WI38 (cell line): ENCODE results near the gene HHAT.

Experiments used
- H3K4me3 ChIP-seq: 2 replicates; pipeline ENCODE4 v1.5.1; 2011; ENCODE audit warnings: low read depth, mild to moderate bottlenecking, control low read depth, low read length
- TF ChIP-seq, protein P1 (sequence below): IDR thresholded peaks from 2 replicates; pipeline ENCODE4 v1.5.1; 2012; ENCODE audit warnings: low read depth, mild to moderate bottlenecking, control low read depth, low read length

HHAT gene

DNA sequence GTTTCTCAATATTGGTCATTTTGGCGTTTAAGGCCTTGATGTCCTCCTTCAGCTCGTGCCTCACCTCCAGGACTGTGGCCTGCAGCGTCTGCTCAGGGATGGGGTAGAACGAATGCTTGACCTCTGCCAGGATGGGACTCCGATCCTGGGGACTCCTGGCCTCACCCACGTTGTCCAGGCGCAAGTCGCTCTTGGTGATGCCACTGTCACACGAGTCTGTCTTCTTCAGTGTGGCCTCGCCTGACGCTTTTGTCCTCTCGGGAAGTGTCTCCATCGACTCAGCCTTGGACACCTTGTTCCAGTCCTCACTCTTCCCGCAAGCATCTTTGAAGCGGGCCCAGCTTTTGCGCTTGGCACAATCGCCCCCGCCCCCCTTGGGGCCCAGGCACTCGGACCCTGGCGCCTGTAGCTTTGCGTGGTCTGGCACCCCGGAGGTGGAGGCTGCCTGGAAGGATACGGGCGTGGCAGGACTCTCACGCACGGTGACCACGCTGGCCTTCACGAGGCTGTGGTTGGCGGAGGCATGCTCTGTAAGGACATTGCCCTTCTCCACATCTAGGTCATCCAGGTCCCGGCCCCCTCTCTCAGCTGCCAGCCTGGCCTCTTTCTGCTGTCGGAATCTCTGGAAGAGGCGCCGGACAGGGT is 354.8 kb downstream of the HHAT start:
- TF ChIP-seq, protein P1, sequence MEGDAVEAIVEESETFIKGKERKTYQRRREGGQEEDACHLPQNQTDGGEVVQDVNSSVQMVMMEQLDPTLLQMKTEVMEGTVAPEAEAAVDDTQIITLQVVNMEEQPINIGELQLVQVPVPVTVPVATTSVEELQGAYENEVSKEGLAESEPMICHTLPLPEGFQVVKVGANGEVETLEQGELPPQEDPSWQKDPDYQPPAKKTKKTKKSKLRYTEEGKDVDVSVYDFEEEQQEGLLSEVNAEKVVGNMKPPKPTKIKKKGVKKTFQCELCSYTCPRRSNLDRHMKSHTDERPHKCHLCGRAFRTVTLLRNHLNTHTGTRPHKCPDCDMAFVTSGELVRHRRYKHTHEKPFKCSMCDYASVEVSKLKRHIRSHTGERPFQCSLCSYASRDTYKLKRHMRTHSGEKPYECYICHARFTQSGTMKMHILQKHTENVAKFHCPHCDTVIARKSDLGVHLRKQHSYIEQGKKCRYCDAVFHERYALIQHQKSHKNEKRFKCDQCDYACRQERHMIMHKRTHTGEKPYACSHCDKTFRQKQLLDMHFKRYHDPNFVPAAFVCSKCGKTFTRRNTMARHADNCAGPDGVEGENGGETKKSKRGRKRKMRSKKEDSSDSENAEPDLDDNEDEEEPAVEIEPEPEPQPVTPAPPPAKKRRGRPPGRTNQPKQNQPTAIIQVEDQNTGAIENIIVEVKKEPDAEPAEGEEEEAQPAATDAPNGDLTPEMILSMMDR, result no peak
- no peak overlapping the region for H3K4me3 ChIP-seq

DNA sequence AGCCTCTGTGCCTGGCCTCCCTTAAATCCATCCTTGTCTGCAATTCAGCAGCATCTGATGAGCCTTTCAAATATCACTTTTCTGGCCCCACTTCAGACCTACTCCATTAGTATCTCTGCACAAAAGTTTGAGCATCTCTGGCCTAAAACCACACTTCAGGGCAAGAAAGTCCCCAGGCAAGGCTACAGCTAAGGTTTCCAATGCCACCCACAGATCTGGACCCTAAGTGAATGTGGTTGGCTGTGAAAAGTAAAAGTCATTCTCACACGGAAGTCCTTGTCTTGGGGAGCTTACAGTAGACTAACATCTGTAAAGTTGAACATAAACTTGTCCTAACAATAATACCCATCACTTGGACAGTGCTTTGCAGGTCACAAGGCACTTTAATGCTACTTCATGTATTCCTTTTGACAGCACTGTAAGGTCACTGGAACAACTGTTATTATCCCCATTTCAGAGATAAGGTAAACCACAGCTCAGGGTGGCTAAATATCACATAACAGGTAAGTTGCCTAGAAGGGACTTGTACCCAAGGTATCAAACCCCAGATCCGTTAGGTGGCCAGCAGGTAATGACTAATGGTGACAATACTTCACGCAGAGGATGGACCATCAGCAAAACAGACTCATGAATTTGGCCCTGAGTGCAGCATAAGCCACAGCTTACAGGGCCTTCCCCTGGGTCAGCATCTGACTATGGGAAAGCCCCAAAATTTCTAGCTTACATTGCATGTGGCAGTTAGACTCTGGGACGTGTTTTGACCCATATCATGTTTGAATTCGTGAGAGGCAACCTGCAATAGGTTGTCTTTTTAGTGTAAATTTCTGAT is 356.0 kb downstream of the HHAT start:
- no peak overlapping the region for H3K4me3 ChIP-seq
- TF ChIP-seq, protein P1, result no peak

DNA sequence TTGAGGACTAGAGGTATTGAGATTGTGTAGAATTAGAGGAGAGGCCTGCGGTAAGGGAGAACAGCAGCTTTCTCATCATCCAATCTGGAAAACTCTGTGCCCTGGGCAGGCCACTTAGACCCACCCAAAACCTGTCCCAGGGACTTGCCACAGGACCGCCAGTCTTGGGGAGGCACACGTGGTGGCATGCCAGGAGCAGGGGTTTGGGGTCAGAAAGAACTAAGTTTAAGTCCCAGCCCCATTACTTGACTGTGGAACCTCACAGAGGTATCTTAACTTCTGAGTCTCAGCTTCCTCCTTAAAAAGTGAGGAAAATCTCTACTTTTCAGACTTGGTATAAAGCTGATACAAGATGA is 356.6 kb downstream of the HHAT start:
- TF ChIP-seq, protein P1, result no peak

DNA sequence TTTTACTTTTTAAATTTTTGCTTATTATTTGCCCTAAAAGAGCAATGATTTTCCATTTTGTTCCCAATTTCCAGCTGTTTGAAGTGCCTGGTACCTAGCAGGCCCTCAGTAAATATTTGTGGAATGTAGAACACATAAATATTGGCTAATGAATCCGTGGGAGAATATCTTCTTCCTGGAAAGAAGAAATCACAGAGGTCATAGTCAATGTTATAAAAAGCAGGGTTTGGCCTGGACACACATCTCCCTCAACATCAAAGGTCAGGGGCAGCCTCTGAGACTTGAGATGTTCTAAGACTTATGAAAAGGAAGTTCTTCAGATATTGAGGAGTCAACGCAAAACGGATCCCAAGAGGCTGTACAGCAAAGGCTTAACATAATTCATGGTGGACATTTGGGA is 358.1 kb downstream of the HHAT start:
- TF ChIP-seq, protein P1, result no peak
- H3K4me3 ChIP-seq, result no peak overlapping the region

More for the DNA sequence above, 356.6 kb downstream of the HHAT start:
- H3K4me3 ChIP-seq, result no peak overlapping the region

DNA sequence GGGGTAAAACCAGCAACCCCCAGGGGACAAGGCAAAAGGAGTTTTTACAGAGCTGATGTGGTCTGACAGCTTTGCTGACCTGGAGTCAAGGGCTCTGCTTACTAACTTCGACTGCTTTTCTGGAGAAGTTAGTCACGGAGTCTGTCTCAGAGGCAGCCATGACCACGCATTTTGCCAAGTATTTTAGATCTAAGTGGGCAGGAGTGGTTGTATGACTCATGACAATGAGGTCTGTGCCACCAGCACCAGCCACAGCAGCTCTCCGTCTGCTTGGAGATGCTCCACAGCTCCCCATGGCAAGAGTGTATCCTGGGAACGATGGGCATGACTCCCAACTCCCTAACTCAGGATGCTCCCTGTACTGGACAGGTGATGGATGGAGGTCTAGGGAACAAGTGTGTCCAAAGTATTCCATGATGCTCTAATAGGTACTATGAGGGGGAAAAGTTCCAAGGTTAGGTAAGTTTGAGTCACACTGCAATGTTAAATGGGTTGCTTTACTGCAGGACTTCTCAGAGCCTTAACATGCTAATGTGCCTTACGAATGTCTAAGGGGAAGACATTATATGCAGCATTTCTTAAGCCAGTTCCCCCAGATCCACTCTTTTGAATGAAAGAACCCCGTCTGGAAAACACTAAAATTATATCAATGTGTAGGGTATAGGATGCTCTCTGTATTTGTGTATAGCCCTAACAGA is 359.0 kb downstream of the HHAT start:
- TF ChIP-seq, protein P1, result no peak
- no peak overlapping the region for H3K4me3 ChIP-seq

DNA sequence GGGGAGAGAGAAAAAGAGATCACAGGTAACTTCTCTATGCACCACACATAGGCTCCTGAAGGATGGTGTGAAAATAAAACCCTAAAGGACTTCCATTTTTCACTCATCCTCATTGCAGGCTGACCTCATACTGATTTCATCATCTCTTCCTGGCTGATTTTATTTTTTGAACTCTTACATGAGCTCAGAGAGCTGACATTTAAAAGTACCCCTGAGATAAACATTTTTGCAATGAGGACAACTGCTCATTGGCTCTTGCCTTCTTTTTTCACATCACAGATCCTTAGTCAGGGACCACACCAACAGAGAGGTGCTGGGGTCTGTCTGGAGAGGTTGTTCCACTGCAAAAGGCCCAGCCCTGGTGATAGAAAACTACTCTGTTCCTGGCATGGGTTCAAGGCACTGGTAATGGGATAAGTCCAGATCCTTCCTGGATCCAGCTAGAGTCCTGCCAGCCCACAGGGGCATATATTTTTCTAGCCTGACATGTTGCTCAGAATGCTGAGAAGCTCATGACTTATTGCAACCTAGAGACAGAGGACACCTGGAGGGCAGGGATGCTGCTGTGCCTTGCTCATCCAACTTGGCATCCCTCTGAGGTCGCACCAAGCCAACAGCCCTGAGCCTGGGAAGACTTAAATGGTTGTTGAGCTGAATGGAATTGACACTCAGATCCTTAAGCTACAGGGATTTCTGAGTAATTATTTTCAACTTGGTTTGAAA is 360.0 kb downstream of the HHAT start:
- TF ChIP-seq, protein P1, result no peak
- no peak overlapping the region for H3K4me3 ChIP-seq
